GM19025 (cell line): ENCODE results near the gene TSC22D2.

Experiments
- ATAC-seq: cut with Tn5 transposase; IDR thresholded peaks from one replicate; pipeline ENCODE4 v1.9.1; 2021; ENCODE audit warnings: mild to moderate bottlenecking, low read depth, moderate library complexity; ENCODE audit not compliant: unreplicated experiment

TSC22D2 gene

GRCh38 chr3:150446470-150446977 lies 38.4 kb downstream of the TSC22D2 start:
- ATAC-seq: no peak

GRCh38 chr3:150447084-150447483 lies 39.0 kb downstream of the TSC22D2 start:
- no peak for ATAC-seq

GRCh38 chr3:150447631-150448465 lies 39.8 kb downstream of the TSC22D2 start:
- ATAC-seq: no peak

GRCh38 chr3:150449169-150449721 lies 41.1 kb downstream of the TSC22D2 start:
- ATAC-seq: no peak

GRCh38 chr3:150450916-150451315 lies 42.8 kb downstream of the TSC22D2 start:
- no peak for ATAC-seq

GRCh38 chr3:150451329-150452048 lies 43.4 kb downstream of the TSC22D2 start:
- ATAC-seq: no peak

GRCh38 chr3:150453353-150453752 lies 45.3 kb downstream of the TSC22D2 start:
- ATAC-seq: no peak

GRCh38 chr3:150454085-150454484 lies 46.0 kb downstream of the TSC22D2 start:
- ATAC-seq: no peak

- no peak for ATAC-seq
Measured at GRCh38 chr3:150454622-150455021, 46.5 kb downstream of the TSC22D2 start.

- ATAC-seq: no peak
Measured at GRCh38 chr3:150455341-150455740, 47.2 kb downstream of the TSC22D2 start.

GRCh38 chr3:150458001-150458400 lies 49.9 kb downstream of the TSC22D2 start:
- ATAC-seq: no peak

GRCh38 chr3:150460484-150460883 lies 52.4 kb downstream of the TSC22D2 start:
- no peak for ATAC-seq

- ATAC-seq: no peak
Measured at GRCh38 chr3:150461399-150461798, 53.3 kb downstream of the TSC22D2 start.

- no peak for ATAC-seq
Measured at GRCh38 chr3:150462108-150462507, 54.0 kb downstream of the TSC22D2 start.

GRCh38 chr3:150464684-150465083 lies 56.6 kb downstream of the TSC22D2 start:
- ATAC-seq: no peak

GRCh38 chr3:150467381-150467780 lies 59.3 kb downstream of the TSC22D2 start:
- no peak for ATAC-seq

GRCh38 chr3:150469031-150469930 lies 61.2 kb downstream of the TSC22D2 start:
- no peak for ATAC-seq

- ATAC-seq: no peak
Measured at GRCh38 chr3:150469931-150470740, 62.0 kb downstream of the TSC22D2 start.

GRCh38 chr3:150472421-150472820 lies 64.3 kb downstream of the TSC22D2 start:
- ATAC-seq: no peak
